ENCODE measurements around the gene TTC33.
"Not testable (repeated sequence)": the region's sequence is repeated elsewhere in the genome, so short reads cannot be mapped to it uniquely, and the experiment has no call there.

TTC33 gene

DNA sequence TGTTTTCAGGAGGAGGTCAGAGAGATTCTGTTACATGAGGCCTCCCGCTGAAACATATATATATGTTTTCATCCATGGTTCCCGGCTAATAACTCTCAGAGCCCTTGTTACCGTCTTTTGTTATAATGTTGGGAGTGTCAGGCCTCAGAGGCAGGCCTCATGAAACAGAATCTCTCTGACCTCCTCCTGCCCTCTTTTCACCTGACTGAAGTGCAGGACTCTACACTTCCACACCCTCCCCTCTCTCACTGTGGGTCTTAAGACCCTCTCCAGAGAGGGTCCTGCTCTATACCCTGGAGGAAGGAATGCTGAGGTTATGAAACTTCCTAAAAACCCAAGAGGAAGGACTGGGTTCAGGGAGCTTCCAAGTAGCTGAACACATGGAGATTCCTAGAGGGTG is 104.6 kb downstream of the TTC33 start:
- DNase-seq: no peak

DNA sequence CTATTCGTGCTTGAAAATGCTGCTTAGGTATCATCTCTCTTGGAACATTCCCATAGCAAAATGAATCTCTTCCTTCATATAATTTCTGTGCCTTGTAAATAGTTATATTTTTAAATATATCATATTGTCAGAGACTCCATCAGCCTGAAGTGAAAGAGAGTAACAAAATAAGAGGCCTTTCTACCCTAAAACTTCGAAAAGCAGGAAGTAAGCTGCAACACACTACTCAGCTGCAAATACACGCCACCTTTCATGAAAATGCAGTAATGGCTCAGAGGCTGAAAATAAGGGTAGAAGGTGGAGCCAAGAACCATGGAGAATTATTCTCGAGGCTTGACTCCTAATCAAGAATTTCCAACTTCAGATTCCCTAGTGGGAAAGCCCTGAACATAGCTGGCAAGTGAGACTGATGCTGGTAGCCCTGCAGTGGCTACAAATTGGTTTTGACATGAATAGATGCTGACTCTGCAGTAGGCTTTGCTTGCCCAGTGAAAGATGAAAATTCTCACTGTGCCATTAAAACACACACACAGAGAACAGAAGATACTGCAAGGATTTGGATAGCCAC is 106.2 kb downstream of the TTC33 start:
- no peak for DNase-seq

DNA sequence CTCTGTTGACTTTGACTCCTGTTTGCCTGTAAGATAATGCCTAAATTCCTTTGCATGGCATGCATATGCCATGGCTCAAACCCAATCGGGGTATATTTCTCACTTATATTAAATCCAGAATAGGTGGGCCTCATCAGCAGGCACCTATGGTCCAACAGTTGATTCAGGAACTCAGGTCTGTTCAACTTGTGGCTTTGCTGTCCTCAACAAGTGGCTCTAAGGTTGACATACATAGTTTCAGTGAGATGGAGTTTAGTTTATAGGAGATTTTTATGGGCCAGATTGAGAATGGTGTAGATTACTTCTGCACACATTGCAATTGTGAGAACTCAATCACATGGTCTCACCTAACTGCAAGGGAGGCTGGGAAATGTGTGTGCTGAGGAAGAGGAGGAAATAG is 107.6 kb downstream of the TTC33 start:
- no peak for DNase-seq

DNA sequence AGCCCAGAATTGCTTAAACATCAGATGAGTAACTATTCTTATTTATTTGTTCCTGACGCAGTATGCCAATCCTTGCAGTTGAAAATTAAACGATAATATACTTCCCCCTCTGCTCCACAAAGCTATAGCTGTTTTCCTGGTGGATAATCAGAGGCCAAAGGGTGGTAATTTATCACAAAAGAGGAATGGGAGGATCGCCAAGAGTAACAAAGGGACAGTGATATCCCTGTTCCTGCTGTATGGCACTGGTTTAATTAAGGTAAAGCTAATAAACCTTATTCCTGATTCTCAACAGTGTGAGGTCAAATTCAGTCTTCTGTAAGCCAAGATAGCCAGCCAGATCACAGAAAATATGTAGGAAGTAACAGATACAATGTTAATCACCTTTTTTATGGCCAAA is 109.5 kb downstream of the TTC33 start:
- DNase-seq: no peak

DNA sequence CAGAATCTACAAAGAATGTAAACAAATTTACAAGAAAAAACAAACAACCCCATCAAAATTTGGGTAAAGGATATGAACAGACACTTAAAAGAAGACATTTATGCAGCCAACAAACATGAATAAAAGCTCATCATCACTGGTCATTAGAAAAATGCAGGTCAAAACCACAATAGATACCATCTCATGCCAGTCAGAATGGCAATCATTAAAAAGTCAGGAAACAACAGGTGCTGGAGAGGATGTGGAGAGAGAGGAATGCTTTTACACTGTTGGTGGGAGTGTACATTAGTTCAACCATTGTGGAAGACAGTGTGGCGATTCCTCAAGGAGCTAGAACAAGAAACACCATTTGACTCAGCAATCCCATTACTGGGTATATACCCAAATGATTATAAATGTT is 116.2 kb downstream of the TTC33 start:
- not testable (repeated sequence) for DNase-seq

DNA sequence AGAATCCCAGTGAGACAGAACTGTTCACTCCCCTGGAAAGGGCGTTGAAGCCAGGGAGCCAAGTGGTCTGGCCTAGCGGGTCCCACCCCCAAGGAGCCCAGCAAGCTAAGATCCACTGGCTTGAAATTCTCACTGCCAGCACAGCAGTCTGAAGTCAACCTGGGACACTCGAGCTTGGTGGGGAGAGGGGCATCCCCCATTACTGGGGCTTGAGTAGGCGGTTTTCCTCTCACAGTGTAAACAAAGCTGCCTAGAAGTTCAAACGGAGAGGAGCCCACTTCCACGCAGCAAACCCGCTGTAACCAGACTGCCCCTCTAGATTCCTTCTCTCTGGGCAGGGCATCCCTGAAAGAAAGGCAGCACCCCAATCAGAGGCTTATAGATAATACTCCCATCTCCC is 121.2 kb downstream of the TTC33 start:
- no peak for DNase-seq

DNA sequence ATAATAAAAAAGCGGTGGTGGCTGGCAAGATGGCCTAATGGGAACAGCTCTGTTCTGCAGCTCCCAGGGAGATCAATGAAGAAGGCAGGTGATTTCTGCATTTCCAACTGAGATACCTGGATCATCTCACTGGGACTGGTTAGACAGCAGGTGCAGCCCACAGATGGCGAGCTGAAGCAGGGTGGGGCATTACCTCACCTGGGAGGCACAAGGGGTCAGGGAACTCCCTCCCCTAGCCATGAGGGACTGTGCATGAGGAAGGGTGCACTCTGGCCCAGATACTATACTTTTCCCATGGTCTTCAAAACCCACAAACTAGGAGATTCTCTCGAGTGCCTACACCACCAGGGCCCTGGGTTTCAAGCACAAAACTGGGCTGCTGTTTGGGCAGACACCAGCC is 121.6 kb downstream of the TTC33 start:
- DNase-seq: no peak

DNA sequence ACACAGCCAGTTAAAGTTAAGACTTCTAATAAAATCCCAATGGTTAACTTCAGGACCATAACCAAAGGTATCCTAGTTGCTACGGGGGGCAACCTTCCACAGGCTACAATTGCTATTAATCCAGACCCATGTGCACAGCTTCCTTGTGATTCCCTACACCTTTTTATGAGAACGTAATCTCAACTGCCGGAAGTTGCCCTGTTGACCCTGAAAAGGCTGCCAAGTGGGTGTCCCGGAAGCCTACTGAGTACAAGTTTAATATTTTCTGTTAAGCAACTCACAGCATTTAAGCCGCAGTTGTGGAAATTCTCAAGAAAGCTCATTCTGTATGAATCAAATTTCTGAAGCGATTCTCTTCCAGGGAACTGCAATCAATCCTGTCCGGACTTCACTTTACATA is 124.5 kb downstream of the TTC33 start:
- DNase-seq: no peak

DNA sequence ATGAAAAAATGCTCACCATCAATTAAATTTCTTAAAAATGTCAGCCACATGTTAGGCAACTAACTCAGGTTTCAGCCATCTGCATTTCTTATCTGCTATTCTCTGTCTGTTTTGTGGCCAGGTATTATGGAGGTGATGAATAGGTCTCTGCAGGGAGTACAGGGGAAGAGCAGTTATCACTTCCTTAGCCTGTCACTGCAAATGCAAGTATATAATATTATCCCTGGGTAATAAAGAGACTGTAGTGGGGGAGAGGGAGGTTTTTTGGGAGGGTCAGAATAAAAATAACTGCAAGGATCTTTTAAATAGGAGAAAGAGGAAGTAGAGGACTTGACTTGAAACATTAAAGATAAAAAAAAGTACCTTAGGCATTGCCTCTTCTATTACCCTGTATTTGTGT is 125.6 kb downstream of the TTC33 start:
- no peak for DNase-seq

DNA sequence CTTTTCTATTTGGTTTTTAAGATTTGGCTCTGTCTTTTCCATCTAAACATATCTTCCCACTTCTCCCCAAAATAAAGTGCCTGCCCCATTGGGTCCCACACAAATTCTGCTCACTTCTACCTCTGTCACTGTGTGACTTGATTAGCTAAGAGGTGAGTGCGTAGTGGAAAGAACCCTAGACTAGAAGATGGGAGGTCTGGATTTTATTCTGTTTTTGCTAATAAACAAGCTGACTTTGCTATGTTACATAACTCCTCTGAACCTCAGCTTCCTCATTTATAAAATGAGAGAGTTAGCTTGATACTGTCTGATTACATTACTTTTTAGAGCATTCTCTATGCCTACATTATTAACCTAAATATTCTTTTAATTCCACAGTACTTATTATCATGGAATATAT is 127.4 kb downstream of the TTC33 start:
- no peak for DNase-seq

DNA sequence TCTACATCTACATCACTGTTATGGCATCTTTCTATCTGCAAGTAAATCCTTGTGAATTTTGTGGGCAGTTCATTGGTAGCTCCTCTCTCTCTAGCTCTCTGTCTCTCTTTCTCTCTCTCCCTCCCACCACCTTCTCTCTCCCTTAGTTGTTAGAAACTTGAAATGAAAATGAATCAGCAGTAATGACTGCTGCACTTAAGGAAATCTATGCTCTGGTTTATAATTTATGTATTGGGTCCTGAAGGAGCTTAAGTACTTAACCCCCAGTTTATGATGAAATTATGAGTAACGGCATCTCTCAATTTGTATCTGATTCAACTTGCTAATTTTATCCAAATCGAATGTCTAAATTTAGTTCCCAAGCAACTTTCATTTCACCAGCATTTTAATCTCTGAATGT is 128.1 kb downstream of the TTC33 start:
- no peak for DNase-seq

DNA sequence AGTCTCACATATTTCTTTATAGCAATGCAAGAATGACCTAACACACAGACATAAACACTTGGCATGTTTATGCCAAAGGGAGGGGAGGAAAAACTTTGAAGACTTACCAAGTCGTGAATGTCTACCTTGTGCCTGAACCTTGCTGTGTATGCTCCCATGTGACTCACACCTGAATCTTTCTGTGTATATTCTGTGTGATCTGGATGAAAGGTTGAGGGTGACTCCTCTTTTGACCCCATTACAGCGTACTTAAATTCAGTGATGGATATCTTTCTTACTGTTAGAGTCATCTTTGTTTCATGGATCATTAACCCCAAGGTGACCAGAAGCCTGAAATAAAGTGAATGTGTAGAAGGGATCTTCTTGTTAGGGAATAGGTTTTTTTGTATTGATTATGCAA is 129.0 kb downstream of the TTC33 start:
- DNase-seq: no peak

DNA sequence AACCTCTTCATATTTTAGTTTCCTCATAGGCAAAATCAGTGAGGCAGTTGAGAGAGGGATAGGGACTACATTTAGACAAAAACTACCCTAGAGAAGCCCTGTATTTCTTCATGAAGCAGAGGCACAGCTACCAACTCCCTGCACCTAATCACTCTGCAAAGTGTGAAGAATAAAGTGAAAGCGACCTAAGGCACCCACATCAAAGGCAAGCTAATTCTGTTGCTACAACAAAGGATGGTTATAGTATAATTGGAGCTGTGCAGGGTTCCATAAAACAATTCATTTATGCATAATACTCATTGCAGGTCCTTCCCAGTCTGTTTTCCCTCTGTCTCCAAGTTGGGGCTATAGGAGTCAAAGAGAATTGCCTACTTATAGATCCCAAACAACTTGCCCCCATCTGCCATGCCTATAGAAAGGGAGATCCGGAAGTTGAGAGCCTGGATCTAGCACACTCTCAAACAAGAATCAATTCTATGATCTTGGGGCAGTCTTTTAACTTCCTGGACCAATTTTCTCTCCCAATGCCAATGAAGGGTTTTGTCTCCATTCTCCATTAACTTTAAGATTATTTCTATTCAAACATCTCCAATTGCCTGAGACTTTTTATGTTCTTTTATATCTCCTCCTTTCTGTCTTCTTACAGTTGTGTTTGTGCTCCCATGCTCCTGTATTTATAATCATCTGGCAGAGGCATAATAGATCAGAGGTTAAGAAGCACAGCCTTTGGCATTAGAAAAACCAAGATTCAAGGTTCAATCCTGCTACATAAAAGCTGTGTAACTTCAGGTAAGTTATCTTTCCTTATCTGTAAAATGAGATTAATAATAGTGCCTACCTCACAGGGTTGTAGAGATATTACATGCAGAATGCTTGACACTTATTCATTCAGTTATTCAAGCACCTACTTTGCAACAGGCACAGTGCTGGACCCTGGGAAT is 132.0 kb downstream of the TTC33 start:
- no peak for DNase-seq

DNA sequence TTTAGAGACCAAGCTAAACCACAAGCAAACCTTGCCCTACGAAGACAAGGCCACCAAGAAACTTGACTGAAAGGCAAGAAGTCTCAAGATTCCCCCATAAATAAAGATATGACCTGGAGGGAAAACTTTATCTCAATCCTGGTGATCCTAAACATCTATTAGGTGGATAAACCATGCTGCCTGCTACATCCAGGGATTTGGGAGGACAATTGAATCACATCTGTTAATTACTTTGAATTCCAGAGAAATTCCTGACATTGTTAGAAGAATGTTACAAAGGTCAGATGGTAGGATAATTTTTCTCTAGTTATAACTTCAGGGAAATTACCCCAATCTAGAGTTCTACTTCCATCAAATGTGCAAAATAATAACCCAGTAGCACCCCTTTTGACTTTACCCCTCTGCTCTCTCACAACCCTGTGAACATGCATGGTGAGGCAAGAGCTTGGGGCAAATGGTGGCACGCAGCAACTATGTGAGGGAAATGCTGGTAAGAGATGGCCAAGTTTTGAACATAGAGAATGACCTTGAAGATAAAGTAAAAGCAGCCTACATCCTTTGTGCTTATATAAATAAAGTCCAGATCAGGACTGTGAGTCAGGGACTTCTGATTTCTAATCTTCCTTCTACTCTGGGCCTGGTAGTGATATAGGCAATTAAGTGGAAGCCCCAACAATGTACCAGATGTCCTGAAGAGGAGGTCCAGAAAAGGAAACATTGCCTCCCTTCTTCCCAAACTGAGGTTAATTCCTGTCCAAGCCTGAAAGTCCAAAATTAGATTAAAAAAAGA is 133.1 kb downstream of the TTC33 start:
- DNase-seq: no peak

DNA sequence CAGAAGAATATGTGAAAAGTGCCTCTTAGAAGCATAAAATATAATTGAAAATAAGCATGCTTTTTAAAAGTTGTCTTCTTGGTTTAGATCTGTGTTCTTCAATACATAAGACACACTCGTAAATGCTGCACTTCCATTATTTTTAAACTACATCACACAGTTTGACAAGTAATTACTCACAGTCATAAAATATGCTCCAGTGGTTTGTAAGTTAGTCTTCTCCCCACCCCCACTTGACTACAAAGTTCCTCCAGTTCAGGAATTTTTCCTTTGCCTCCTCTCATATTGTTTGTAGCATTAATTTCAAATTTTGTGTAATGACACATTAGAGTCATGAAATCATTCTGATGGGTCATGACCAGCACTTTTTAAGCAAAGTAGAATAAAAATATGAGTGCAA is 136.3 kb downstream of the TTC33 start:
- DNase-seq: peak; percentile 55

DNA sequence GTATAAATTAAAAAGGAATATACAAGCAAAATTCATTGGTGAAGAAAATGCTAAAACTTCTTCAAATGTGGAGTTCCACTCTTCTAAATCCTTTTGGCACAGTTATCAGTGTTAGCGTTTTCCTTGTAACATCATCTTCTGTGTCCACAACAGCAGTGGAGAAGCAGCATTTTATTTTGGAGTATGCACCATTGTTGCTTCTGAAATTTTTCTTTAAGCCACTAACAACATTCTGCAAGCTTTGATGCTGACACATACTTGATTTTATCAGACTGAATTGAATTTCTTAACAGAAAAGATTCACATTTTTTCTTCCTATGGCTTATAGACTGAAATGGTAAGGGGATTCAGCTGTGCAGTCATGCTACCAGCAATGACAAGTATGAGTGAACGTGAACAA is 136.8 kb downstream of the TTC33 start:
- DNase-seq: peak; percentile 15

DNA sequence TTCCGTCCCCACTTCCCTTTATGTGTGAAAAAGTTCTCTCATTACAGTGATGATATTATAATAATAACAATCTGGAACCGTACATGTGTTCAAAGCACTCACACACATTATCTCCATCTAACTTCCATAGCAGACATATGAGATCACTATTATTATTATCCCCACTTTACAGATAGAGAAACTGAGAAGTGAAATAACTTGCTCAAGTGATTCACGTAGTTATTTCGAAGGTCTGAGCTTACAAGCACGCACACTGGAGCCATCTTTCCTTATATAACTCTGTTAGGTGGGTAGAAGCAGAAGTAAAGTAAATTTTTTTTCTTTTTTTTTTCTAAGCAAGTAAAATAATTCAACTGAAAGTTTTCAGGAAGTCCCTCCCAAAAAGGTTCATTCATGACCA is 139.0 kb downstream of the TTC33 start:
- no peak for DNase-seq

DNA sequence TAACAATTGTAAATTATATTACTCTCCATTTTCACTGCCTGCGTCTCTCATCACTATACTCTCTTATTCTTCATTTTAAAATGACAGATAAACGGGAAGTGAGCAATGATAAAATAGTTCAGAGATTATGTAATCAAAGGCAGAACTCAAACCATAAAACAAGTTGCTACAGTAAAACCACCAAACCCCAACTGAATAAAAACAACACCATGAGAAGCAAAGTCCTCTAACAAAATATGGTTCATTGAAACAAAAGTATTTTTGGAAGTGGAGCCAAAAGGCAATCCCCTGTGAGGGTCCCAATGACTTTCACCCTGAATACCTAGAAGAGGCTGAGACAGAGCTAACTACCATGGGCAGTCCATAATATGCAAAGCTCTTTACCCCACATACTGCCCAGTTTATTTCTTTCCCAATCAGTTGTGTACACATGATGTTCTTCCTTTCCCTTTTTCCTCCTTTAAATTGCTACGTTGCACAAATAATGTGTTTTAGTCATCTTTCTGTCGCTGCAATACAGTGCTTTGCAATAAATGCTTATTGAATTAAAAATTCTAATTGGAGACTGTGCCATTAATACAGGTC is 140.1 kb downstream of the TTC33 start:
- DNase-seq: peak; percentile 23

DNA sequence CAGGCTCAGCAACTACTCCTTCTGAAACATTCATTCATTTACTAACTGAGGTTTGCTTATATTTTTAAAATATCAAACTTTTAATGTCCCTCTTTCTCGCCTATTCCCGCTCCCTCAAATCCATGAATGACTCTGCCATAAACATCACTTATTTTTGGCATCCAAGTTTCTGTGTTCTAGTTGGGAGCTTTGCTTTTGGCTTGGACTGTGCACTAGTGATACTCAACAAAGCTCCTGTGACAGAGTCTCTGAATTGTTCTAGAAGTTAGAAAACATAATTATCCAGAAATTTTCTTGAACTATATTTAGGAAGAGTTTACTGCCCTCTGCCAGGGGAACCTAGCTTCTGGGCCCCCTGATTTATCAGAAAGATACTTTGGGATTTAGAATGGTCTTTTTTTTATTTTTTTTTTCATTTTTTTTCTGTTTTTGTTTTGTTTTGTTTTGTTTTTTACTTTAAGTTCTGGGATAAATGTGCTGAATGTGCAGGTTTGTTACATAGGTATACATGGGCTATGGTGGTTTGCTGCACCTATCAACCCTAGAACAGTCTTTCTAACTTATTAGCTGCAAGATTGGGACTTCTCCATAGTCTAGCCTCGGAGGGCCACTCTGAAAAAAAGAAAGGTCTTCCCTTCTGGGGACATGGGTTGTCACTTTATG is 140.7 kb downstream of the TTC33 start:
- DNase-seq: no peak

DNA sequence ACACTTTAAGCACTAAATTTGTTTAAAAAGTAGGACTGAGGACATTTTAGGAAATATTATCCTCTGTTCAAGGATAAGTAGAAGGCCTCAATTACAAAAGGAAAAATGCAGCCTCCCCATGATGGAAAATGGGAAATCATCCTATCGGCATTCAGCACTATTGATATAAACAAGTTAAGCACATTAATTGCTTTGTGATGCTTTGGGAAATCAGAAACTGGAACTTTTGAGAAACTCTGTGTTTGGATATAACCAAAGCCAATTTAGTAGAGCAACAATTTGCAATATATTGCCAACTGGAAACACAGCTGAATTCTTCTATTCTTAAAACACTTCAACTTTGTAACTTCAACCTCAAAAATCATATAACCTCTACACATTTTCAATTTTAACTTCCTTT is 141.3 kb downstream of the TTC33 start:
- DNase-seq: no peak

DNA sequence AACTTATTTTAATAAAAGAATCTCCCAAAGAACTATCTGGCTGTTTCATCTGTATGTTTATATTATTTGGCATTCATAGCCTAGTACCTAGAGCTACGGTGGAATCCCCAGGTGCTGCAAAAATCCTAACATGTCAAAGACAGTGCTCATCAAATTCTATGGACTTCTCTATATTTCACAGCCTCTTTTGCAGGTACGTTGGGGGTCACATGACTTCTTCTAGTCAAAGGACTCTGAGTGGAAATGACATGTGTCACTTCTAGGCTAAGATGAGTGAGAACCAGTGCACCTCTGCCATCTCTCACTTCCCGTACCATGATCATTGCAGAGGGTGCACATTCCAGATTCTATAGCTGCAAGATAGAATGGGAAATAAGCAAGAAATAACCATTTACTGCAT is 148.6 kb downstream of the TTC33 start:
- DNase-seq: no peak

DNA sequence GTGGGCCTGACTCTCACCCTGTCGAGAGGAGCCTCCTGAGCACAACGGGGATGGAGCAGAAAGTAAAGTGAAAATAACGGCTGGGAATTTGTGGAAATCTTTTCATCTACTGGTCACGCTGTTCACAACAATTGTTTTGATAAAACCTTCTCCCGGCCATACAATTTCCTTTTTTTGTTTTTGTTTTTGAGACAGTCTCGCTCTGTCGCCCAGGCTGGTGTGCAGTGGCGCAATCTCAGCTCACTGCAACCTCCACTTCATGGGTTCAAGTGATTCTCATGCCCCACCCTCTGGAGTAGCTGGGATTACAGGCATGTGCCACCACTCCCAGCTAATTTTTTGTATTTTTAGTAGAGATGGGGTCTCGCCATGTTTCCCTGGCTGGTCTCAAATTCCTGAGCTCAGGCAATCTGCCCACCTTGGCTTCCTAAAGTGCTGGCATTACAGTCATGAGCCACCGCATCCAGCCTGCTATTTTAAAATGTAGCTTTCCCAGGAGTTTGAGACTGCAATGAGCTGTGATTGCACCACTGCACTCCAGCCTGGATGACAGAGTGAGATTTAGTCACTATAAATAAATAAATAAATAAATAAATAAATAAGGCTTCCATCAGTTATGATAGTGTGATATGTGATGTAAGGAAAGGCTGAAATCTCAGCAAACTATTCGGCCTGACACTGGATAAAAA is 149.5 kb downstream of the TTC33 start:
- no peak for DNase-seq
